ENCODE results near the gene BTNL9. TPM values are rescaled to one million over a fixed set of nuclear protein-coding genes. Genes with fewer than 3 reads are reported as not detected.

BTNL9 gene
- total and polyA plus RNA-seq, 2 of the 8 experiments (the other 6 are each of a cell fraction or from before 2014, with no cell fraction given) = 0.23 to 0.89 TPM

DNA sequence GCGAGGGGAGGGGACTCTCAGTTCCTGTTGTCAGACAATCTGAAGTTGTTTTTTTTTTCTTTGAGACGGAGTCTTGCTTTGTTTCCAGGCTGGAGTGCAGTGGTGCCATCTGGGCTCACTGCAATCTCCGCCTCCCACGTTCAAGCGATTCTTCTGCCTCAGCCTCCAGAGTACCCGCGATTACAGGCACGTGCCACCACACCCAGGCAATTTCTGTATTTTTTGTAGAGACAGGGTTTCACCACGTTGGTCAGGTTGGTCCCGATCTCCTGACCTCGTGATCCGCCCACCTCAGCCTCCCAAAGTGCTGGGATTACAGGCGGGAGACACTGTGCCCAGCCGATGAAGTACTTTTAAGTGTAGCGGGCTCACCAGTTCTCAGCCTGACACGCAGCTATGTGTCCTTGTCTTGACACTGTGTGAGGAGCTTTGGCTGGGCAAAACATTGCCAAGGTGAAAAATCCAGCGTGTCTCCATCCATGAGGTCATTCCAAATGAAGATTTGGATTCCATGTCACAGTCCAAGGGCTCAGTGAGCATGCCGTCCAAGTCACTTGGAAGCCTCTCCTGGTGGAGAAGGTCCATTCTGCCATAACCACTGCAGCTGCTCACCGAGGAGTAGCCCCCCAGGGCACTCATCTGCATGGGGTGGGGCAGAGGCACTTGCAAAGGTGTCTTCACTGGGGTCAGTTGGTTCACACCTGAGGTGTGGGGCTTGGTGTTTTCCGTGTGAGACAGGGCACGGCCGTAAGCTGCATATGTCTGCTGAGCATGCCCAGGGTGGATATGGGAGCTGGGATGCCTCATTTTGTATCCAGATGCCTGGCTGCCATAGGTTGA lies 58.9 kb downstream of the BTNL9 start:
- Histone ChIP-seq H4K8ac (ENCODE audit: extremely low read depth, insufficient read depth, low read length) (no peak overlapping the region), H3K27ac (ENCODE audit: low read depth, low read length) (no peak overlapping the region), H2AK5ac (ENCODE audit: low read depth, low read length) (no peak overlapping the region), H3K4me1 (replicated peaks in 1 of 4; ENCODE audit: control insufficient read depth in 3 of 4, insufficient read depth in 4 of 4, low read length in 3 of 4) (peaks cover 0 to 7% (median 0%) of the 10 kb centered on the region in 4 experiments; a peak in 2 of 7 replicates), H3K56ac (replicated peaks; ENCODE audit: insufficient read length, low read depth, low read length) (no peak overlapping the region), H2BK120ac (replicated peaks; ENCODE audit: low read depth, low read length) (no peak overlapping the region), H3K27me3 (replicated peaks in 1 of 4; ENCODE audit: control insufficient read depth in 3 of 4, extremely low read depth in 1 of 4, insufficient read depth in 3 of 4, low read length in 3 of 4) (peaks cover 16 to 21% (median 20%) of the 10 kb centered on the region in 4 experiments), H2BK12ac (ENCODE audit: low read depth, low read length) (no peak overlapping the region; the same call in 1 of the 2 replicates), H4K91ac (replicated peaks; ENCODE audit: insufficient read length, low read length) (no peak overlapping the region), H3K4me2 (ENCODE audit: insufficient read depth in 1 of 2, low read depth in 2 of 2, low read length in 2 of 2) (peak overlapping the region; percentile 9 to 26; a peak in 3 of 4 replicates), H2BK5ac (ENCODE audit: low read depth, low read length) (no peak overlapping the region), H4K20me1 (replicated peaks in 1 of 2; ENCODE audit: control insufficient read depth in 1 of 2, insufficient read depth in 2 of 2, low read length in 2 of 2) (peaks cover 3 to 8% of the 10 kb centered on the region in 2 experiments), H3K4me3 (ENCODE audit: extremely low read depth in 1 of 4, insufficient read depth in 2 of 4, low read depth in 3 of 4, low read length in 4 of 4) (peak overlapping the region in 1 of 4 experiments; percentile 42; a peak in 2 of 8 replicates), H3K18ac (ENCODE audit: extremely low read depth, low read length) (no peak overlapping the region; the same call in 1 of the 2 replicates), H3K79me2 (ENCODE audit: control insufficient read depth in 1 of 2, insufficient read depth in 2 of 2, low read length in 2 of 2) (no peaks in the 10 kb centered on the region), H3K4ac (replicated peaks; ENCODE audit: insufficient read length, low read depth, low read length) (no peak overlapping the region), H4K5ac (ENCODE audit: insufficient read length, low read depth, low read length) (no peak overlapping the region), H2BK20ac (ENCODE audit: low read length) (no peak overlapping the region), H3K79me1 (ENCODE audit: low read depth, low read length) (no peaks in the 10 kb centered on the region; the same call in 1 of the 2 replicates), H3K9ac (replicated peaks in 1 of 4; ENCODE audit: extremely low read depth in 1 of 4, low read depth in 3 of 4, low read length in 3 of 4) (no peak overlapping the region), H3K36me3 (ENCODE audit: control insufficient read depth in 2 of 4, insufficient read depth in 4 of 4, low read length in 3 of 4) (peaks cover 0 to 3% (median 0%) of the 10 kb centered on the region in 4 experiments; a peak in 1 of 8 replicates), H2BK15ac (ENCODE audit: low read length) (no peak overlapping the region), H3K23me2 (ENCODE audit: low read depth, low read length) (peaks cover 2% of the 10 kb centered on the region; the same call in 1 of the 2 replicates), H3K14ac (ENCODE audit: insufficient read length) (no peak overlapping the region), H3K9me3 (ENCODE audit: insufficient read depth in 2 of 2, low read depth in 1 of 2, low read length in 1 of 2) (no peaks in the 10 kb centered on the region), H3K23ac (ENCODE audit: insufficient read length) (no peak overlapping the region), H2AFZ (ENCODE audit: low read length) (no peak overlapping the region)
- CTCF ChIA-PET (ENCODE audit: partially characterized antibody) = interaction anchor here (0.5 to 2.0 kb wide), 8 partner anchors 11 to 310 kb away, joined by 3 to 10 read pairs (median 4); no protein-coding TSS in a partner anchor
- 35% methylated on average over 19 of the region's 22 CpGs; no CpG with 5 or more reads in 1 of the 2 experiments for WGBS, 2 experiments (ENCODE audit: extremely low coverage in 1 of 2, insufficient coverage in 1 of 2, insufficient read length in 1 of 2, insufficient replicate concordance in 2 of 2, low coverage in 1 of 2, low lambda C conversion rate in 2 of 2, missing lambda C conversion rate in 1 of 2)
- POLR2A ChIA-PET (ENCODE audit: partially characterized antibody) = interaction anchor here (1.2 to 1.4 kb wide), 3 partner anchors 29 to 313 kb away, joined by 3 to 7 read pairs (median 4); no protein-coding TSS in a partner anchor
- no peak for FAIRE-seq
- DNase-seq (ENCODE audit: low read depth in 1 of 2, low spot score in 2 of 2) = no peak
- TF ChIP-seq, protein P1, sequence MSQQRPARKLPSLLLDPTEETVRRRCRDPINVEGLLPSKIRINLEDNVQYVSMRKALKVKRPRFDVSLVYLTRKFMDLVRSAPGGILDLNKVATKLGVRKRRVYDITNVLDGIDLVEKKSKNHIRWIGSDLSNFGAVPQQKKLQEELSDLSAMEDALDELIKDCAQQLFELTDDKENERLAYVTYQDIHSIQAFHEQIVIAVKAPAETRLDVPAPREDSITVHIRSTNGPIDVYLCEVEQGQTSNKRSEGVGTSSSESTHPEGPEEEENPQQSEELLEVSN (IDR thresholded peaks at IDR 0.05) = peak; percentile 8; the same call in 1 of the 2 replicates
- TF ChIP-seq SUZ12 (IDR thresholded peaks at IDR 0.05; ENCODE audit: low read length) = no peak
- TF ChIP-seq, protein P2, sequence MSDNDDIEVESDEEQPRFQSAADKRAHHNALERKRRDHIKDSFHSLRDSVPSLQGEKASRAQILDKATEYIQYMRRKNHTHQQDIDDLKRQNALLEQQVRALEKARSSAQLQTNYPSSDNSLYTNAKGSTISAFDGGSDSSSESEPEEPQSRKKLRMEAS (IDR thresholded peaks at IDR 0.05) = peak; percentile 30
- TF ChIP-seq NRF1 (IDR thresholded peaks at IDR 0.05; ENCODE audit: low read depth, low read length) = no peak
- TF ChIP-seq FOSL1 (IDR thresholded peaks at IDR 0.05; ENCODE audit: insufficient read depth, low read depth, low read length) = no peak
